GM18526 (cell line): ENCODE measurements around the gene PREX1.

Experiments
- POLR2A ChIP-seq: IDR thresholded peaks from 3 replicates; pipeline ENCODE4 v1.6.1; 2011; ENCODE audit not compliant: insufficient read length; ENCODE audit errors: extremely low read depth

Gene PREX1

GRCh38 chr20:48834278-48834677 is 6.5 kb upstream of the PREX1 start:
- TF ChIP-seq POLR2A, result no peak

- no peak for TF ChIP-seq POLR2A
Measured at GRCh38 chr20:48832405-48832730, 4.6 kb upstream of the PREX1 start.

GRCh38 chr20:48831718-48832404 is 4.1 kb upstream of the PREX1 start:
- no peak for TF ChIP-seq POLR2A

GRCh38 chr20:48830826-48831318 is 3.1 kb upstream of the PREX1 start:
- no peak for TF ChIP-seq POLR2A

GRCh38 chr20:48829940-48830339 is 2.1 kb upstream of the PREX1 start:
- no peak for TF ChIP-seq POLR2A

GRCh38 chr20:48828734-48829460 is 1.1 kb upstream of the PREX1 start:
- no peak for TF ChIP-seq POLR2A

- no peak for TF ChIP-seq POLR2A
Measured at GRCh38 chr20:48826883-48827771, 672 bp downstream of the PREX1 start.

- TF ChIP-seq POLR2A, result no peak
Measured at GRCh38 chr20:48826069-48826468, 1.7 kb downstream of the PREX1 start.

GRCh38 chr20:48825566-48825920 is 2.3 kb downstream of the PREX1 start:
- no peak for TF ChIP-seq POLR2A

- no peak for TF ChIP-seq POLR2A
Measured at GRCh38 chr20:48824830-48825565, 2.8 kb downstream of the PREX1 start.

GRCh38 chr20:48823960-48824498 is 3.8 kb downstream of the PREX1 start:
- TF ChIP-seq POLR2A, result no peak

GRCh38 chr20:48823476-48823875 is 4.3 kb downstream of the PREX1 start:
- TF ChIP-seq POLR2A, result no peak

- TF ChIP-seq POLR2A, result no peak
Measured at GRCh38 chr20:48822879-48823385, 4.9 kb downstream of the PREX1 start.

GRCh38 chr20:48822178-48822577 is 5.6 kb downstream of the PREX1 start:
- TF ChIP-seq POLR2A, result no peak

- TF ChIP-seq POLR2A, result no peak
Measured at GRCh38 chr20:48821261-48821920, 6.4 kb downstream of the PREX1 start.

GRCh38 chr20:48820649-48820973 is 7.2 kb downstream of the PREX1 start:
- no peak for TF ChIP-seq POLR2A
